ENCODE measurements around the gene KCNMA1.

GRCh38 chr10:77318739-77319138 lies 318.9 kb downstream of the KCNMA1 start:
- TF ChIP-seq, protein P1, sequence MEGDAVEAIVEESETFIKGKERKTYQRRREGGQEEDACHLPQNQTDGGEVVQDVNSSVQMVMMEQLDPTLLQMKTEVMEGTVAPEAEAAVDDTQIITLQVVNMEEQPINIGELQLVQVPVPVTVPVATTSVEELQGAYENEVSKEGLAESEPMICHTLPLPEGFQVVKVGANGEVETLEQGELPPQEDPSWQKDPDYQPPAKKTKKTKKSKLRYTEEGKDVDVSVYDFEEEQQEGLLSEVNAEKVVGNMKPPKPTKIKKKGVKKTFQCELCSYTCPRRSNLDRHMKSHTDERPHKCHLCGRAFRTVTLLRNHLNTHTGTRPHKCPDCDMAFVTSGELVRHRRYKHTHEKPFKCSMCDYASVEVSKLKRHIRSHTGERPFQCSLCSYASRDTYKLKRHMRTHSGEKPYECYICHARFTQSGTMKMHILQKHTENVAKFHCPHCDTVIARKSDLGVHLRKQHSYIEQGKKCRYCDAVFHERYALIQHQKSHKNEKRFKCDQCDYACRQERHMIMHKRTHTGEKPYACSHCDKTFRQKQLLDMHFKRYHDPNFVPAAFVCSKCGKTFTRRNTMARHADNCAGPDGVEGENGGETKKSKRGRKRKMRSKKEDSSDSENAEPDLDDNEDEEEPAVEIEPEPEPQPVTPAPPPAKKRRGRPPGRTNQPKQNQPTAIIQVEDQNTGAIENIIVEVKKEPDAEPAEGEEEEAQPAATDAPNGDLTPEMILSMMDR (IDR thresholded peaks at IDR 0.05), result no peak
- TF ChIP-seq POLR2A (IDR thresholded peaks at IDR 0.05), result no peak
- no peak for TF ChIP-seq POLR2AphosphoS5 (IDR thresholded peaks at IDR 0.05)
